ENCODE results near the gene EFNB2. TPM values are rescaled to one million over a fixed set of nuclear protein-coding genes. Genes with fewer than 3 reads are reported as not detected.

EFNB2 gene
- total RNA-seq, 1 experiment from 2014 or later, result 6.5 TPM

- Histone ChIP-seq H3K27me3 (replicated peaks) (no peaks in the 10 kb centered on the region), H3K36me3 (no peaks in the 10 kb centered on the region), H3K27ac (peak overlapping the region; percentile 59), H3K9me3 (replicated peaks) (no peaks in the 10 kb centered on the region), H3K4me3 (peak overlapping the region; percentile 12), H3K4me1 (replicated peaks) (peaks cover 18% of the 10 kb centered on the region)
- peak; percentile 62 to 74 for DNase-seq (ENCODE audit: low read depth in 1 of 2, low spot score in 2 of 2)
Measured at GRCh38 chr13:106507560-106508274, 27.7 kb downstream of the EFNB2 start.

GRCh38 chr13:106506286-106506685 lies 29.2 kb downstream of the EFNB2 start:
- no peak for DNase-seq (ENCODE audit: low read depth in 1 of 2, low spot score in 2 of 2)

GRCh38 chr13:106505732-106506131 lies 29.7 kb downstream of the EFNB2 start:
- no peak overlapping the region for H3K27ac ChIP-seq
- peaks cover 16% of the 10 kb centered on the region for H3K4me1 ChIP-seq (replicated peaks)
- H3K9me3 ChIP-seq (replicated peaks), result no peaks in the 10 kb centered on the region
- DNase-seq (ENCODE audit: low read depth in 1 of 2, low spot score in 2 of 2), result no peak
- H3K27me3 ChIP-seq (replicated peaks), result no peaks in the 10 kb centered on the region
- H3K4me3 ChIP-seq, result no peak overlapping the region
- no peaks in the 10 kb centered on the region for H3K36me3 ChIP-seq

More at GRCh38 chr13:106506286-106506685, 29.2 kb downstream of the EFNB2 start:
- Histone ChIP-seq H3K9me3 (replicated peaks) (no peaks in the 10 kb centered on the region), H3K4me3 (no peak overlapping the region), H3K27ac (no peak overlapping the region), H3K36me3 (no peaks in the 10 kb centered on the region), H3K4me1 (replicated peaks) (peaks cover 16% of the 10 kb centered on the region), H3K27me3 (replicated peaks) (no peaks in the 10 kb centered on the region)

GRCh38 chr13:106505295-106505694 lies 30.2 kb downstream of the EFNB2 start:
- H3K9me3 ChIP-seq (replicated peaks), result no peaks in the 10 kb centered on the region
- no peaks in the 10 kb centered on the region for H3K27me3 ChIP-seq (replicated peaks)
- no peak for DNase-seq (ENCODE audit: low read depth in 1 of 2, low spot score in 2 of 2)
- H3K4me1 ChIP-seq (replicated peaks), result peaks cover 16% of the 10 kb centered on the region
- H3K4me3 ChIP-seq, result no peak overlapping the region
- H3K27ac ChIP-seq, result no peak overlapping the region
- H3K36me3 ChIP-seq, result no peaks in the 10 kb centered on the region

- Histone ChIP-seq H3K9me3 (replicated peaks) (no peaks in the 10 kb centered on the region), H3K4me1 (replicated peaks) (peaks cover 14% of the 10 kb centered on the region), H3K27me3 (replicated peaks) (no peaks in the 10 kb centered on the region), H3K27ac (no peak overlapping the region), H3K4me3 (no peak overlapping the region), H3K36me3 (no peaks in the 10 kb centered on the region)
- DNase-seq (ENCODE audit: low read depth in 1 of 2, low spot score in 2 of 2), result no peak
Measured at GRCh38 chr13:106503730-106504453, 31.6 kb downstream of the EFNB2 start.

- Histone ChIP-seq H3K4me3 (no peak overlapping the region), H3K27ac (no peak overlapping the region), H3K27me3 (replicated peaks) (no peaks in the 10 kb centered on the region), H3K4me1 (replicated peaks) (peaks cover 8% of the 10 kb centered on the region), H3K9me3 (replicated peaks) (no peaks in the 10 kb centered on the region), H3K36me3 (no peaks in the 10 kb centered on the region)
- no peak for DNase-seq (ENCODE audit: low read depth in 1 of 2, low spot score in 2 of 2)
Measured at GRCh38 chr13:106503272-106503671, 32.2 kb downstream of the EFNB2 start.

- H3K9me3 ChIP-seq (replicated peaks), result no peaks in the 10 kb centered on the region
- no peaks in the 10 kb centered on the region for H3K4me1 ChIP-seq (replicated peaks)
- no peaks in the 10 kb centered on the region for H3K36me3 ChIP-seq
- no peak overlapping the region for H3K27ac ChIP-seq
- no peak overlapping the region for H3K4me3 ChIP-seq
- H3K27me3 ChIP-seq (replicated peaks), result no peaks in the 10 kb centered on the region
- DNase-seq (ENCODE audit: low read depth in 1 of 2, low spot score in 2 of 2), result no peak
Measured at GRCh38 chr13:106500445-106500844, 35.0 kb downstream of the EFNB2 start.

GRCh38 chr13:106499896-106500295 lies 35.6 kb downstream of the EFNB2 start:
- no peak overlapping the region for H3K27ac ChIP-seq
- no peak overlapping the region for H3K4me3 ChIP-seq
- DNase-seq (ENCODE audit: low read depth in 1 of 2, low spot score in 2 of 2), result no peak
- no peaks in the 10 kb centered on the region for H3K4me1 ChIP-seq (replicated peaks)
- no peaks in the 10 kb centered on the region for H3K9me3 ChIP-seq (replicated peaks)
- H3K36me3 ChIP-seq, result no peaks in the 10 kb centered on the region
- no peaks in the 10 kb centered on the region for H3K27me3 ChIP-seq (replicated peaks)

- Histone ChIP-seq H3K36me3 (peaks cover 5% of the 10 kb centered on the region; the same call in 1 of the 2 replicates), H3K27ac (no peak overlapping the region), H3K9me3 (replicated peaks) (no peaks in the 10 kb centered on the region), H3K27me3 (replicated peaks) (no peaks in the 10 kb centered on the region), H3K4me3 (no peak overlapping the region), H3K4me1 (replicated peaks) (no peaks in the 10 kb centered on the region)
- no peak for DNase-seq (ENCODE audit: low read depth in 1 of 2, low spot score in 2 of 2)
Measured at GRCh38 chr13:106499113-106499512, 36.3 kb downstream of the EFNB2 start.

GRCh38 chr13:106498571-106498970 lies 36.9 kb downstream of the EFNB2 start:
- Histone ChIP-seq H3K4me3 (no peak overlapping the region), H3K9me3 (replicated peaks) (no peaks in the 10 kb centered on the region), H3K36me3 (peaks cover 8% of the 10 kb centered on the region; the same call in 1 of the 2 replicates), H3K27ac (no peak overlapping the region), H3K27me3 (replicated peaks) (no peaks in the 10 kb centered on the region), H3K4me1 (replicated peaks) (no peaks in the 10 kb centered on the region)
- no peak for DNase-seq (ENCODE audit: low read depth in 1 of 2, low spot score in 2 of 2)

GRCh38 chr13:106498158-106498557 lies 37.3 kb downstream of the EFNB2 start:
- no peak overlapping the region for H3K27ac ChIP-seq
- no peak overlapping the region for H3K4me3 ChIP-seq
- no peaks in the 10 kb centered on the region for H3K4me1 ChIP-seq (replicated peaks)
- no peaks in the 10 kb centered on the region for H3K9me3 ChIP-seq (replicated peaks)
- H3K36me3 ChIP-seq, result peaks cover 8% of the 10 kb centered on the region; the same call in 1 of the 2 replicates
- DNase-seq (ENCODE audit: low read depth in 1 of 2, low spot score in 2 of 2), result no peak
- H3K27me3 ChIP-seq (replicated peaks), result no peaks in the 10 kb centered on the region

- no peak for DNase-seq (ENCODE audit: low read depth in 1 of 2, low spot score in 2 of 2)
- Histone ChIP-seq H3K27me3 (replicated peaks) (no peaks in the 10 kb centered on the region), H3K27ac (no peak overlapping the region), H3K4me1 (replicated peaks) (no peaks in the 10 kb centered on the region), H3K36me3 (peaks cover 14% of the 10 kb centered on the region; the same call in 1 of the 2 replicates), H3K4me3 (no peak overlapping the region), H3K9me3 (replicated peaks) (no peaks in the 10 kb centered on the region)
Measured at GRCh38 chr13:106497079-106497478, 38.4 kb downstream of the EFNB2 start.

GRCh38 chr13:106496072-106496997 lies 39.1 kb downstream of the EFNB2 start:
- no peak overlapping the region for H3K4me3 ChIP-seq
- no peaks in the 10 kb centered on the region for H3K9me3 ChIP-seq (replicated peaks)
- no peak overlapping the region for H3K27ac ChIP-seq
- no peaks in the 10 kb centered on the region for H3K4me1 ChIP-seq (replicated peaks)
- H3K36me3 ChIP-seq, result peaks cover 14% of the 10 kb centered on the region; the same call in 1 of the 2 replicates
- DNase-seq (ENCODE audit: low read depth in 1 of 2, low spot score in 2 of 2), result no peak
- no peaks in the 10 kb centered on the region for H3K27me3 ChIP-seq (replicated peaks)

All from SJSA1 (cell line).